Activated T-cell treated with anti-CD3 and anti-CD28 coated beads for 4 hours (primary cell): Measurements from ENCODE around the gene RGS17.
"Not testable (repeated sequence)": the region's sequence is repeated elsewhere in the genome, so short reads cannot be mapped to it uniquely, and the experiment has no call there.

Experiments used
- DNase-seq: peaks from one replicate; pipeline ENCODE4 v3.0.0-alpha.2; 2020

The RGS17 gene

DNA sequence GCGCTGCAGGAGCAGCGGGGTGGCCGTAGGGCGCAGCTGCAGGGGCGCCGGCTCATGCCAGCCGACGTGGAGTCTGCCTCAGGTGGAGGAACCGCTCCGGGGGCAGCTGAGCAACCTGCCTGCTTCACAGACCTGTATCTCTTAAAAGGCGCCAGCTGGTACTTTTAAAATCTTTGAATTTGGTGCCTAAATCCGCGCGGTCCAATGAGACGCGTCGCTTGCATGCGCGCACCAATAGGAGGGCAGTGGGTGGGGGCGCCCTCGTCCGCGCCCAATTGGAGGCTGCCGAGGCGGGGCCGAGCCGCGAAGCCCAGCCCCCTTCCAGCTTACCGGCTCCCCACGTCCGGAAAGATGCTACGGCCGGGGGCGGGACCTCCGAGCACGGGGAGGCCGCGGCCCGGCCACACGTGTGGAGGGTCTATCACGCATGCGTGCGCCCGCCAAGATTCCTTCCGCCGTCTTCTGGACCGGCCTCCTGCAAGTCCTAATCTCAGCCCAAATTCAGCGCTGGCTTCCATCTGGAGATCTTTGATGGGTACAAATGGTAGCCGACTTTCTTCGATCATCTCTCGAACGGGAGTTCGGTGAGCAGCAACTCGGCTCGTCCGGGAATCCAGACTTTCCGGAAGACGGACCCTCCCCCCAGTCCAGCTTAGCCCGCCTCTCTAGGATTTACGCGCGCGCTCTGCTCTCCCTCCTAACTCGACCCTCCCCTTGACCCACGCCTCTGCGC lies 148.0 kb downstream of the RGS17 start, which contains the start of gene FBXO5:
Gene FBXO5 (minus strand): TSS at position 138 of the 733 bp plus-strand sequence. CDS start 82 bp downstream, at position 56.
- peak; percentile 94 for DNase-seq

DNA sequence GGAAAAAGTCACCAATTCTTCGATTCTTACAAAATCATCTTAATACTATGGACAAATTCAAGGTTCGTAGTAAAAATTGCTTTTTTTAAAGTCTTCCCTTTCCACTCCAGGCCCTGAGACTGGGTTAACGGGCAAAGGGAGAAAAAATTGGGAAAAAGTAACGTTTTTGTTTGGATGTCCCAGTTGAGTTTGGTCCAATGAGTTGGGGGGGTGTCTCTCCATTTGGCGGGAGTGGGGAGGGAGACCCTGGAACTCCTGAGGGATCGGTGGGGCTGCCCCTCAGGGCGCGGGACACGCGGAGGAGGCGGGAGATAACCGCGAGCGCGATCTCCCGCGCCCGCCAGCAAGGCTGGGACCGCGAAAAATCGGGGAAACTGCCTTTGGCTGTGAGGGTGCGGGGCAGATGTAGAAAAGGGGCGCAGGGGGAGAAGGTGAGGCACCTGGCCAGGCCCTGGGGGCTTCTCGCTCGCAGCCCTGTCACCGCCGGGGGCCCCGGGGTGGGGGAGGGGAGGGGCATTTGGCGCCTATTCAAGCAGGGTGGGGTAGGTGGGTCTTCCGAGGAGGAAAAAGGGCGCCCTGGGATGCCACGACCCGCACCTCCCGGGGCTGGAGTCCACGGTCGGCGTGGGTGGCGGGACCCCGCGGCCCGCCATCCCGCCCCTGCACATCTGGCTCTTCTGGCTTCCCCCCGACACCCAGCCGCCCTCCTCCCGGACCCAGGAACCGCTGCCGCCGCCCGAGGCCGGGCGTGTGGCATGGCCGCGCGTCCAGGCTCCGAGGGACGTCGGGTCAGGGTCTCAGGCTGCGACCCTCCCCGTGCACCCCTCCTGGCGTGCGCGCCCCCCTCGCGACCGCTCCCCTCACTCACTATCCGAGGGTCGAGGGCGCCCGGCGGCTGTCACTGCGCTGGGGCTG lies 148.8 kb downstream of the RGS17 start:
- no peak for DNase-seq

DNA sequence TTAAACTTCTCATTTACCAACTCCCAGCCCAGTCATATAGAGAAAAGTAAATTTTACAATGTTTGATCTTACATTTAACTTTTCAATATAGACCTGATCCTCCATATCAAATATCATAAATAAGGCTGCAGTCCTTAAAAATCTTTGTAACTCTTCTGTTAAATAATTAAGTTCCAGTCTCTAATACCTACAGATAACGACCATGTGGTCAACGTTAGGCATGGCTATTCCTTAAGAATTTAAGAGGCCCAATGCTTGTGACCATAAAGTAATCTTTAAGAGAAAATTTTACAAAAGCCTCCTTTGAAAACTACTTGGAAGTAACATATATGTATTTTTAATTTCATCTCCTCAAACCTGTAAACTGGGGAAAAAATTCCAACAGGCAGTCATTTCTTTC lies 149.9 kb downstream of the RGS17 start:
- DNase-seq = no peak

DNA sequence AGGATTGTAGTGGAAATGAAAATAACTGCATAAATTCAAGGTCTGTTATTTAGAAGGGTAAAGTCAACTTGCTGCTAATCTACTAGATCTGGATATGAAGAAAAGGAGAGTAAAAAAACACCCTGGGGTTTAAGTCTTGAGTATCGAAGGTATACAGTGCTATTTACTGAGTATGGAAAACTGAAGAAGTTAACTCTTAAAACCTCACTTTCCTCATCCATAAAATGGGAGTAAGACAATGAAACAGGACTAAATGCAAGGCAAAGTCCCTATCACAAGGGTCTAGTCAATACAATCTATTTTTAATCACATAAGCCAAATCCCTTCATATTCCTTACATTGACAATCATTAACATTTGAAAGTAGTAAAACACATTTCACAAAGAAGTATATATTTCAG lies 150.4 kb downstream of the RGS17 start:
- DNase-seq = no peak

DNA sequence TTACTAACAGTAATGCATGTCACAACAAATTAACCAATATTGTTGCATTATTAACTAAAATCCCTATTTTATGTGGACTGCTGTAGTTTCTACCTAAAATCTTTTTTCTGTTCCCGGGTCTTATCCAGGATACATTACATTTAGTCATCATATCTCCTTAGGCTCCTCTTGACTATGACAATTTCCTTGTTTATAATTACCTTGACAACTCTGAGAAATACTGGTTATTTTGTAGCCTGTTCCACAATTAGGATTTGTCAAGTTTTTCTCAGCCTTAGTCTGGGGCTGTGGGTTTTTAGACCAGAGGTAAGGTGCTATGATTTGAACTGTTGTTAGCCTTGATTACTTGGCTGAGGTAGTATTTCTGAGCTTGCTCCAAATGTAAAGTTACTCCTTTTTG lies 152.0 kb downstream of the RGS17 start:
- no peak for DNase-seq

DNA sequence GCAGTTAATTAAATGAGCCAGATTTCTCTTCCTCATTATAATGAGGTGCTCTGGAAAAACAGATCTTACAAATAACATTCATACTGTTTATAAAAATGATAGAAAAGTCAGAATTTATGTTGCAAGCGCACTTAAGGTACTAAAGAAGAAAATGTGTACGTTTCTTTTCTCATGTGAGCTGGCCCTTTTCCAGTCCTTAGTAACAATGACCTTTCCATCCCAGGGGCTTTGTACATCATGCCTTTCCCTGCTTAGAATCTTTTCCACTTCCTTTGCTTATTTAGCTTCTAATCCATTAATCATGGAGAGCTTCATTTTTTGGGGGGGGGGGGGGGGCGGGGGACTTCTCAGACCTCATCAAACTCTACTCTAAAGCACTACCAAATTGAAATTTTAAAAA lies 153.0 kb downstream of the RGS17 start:
- DNase-seq = no peak

DNA sequence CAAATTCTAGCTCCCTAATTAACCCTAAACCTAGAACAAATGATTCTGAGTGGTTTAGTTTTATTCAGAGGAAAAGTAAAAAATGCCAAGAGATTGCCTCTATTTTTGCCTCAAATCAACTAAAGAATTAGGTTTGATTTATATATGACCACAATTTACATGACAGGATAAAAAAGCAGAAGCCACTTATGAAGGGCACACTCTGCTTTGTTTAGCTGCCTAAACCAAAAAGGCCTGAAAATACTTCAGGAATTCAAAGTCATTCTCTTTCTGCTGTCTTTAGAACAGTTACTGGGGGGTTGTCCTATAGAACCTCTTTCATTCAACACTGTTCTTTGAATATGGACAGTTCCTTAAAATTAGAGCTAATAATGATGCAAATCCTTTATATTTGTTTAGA lies 153.5 kb downstream of the RGS17 start:
- DNase-seq = no peak

DNA sequence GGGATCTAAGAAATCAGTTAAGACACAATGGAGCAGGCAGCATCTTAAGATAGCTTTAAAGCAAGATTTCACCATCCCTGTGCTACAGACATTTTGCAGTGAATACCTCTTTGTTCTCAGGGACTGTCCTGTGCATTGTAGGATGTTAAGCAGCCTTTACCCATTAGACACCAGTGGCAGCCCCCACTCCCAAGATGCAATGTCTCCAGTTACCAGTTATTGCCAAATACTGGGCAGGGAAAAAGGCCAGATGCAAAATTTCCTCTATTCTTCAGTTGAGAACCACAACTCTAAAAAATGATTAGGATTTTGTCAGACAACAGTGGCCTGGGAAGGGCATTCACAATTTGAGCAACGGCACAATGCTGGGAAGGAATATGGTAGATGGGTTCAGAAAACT lies 154.3 kb downstream of the RGS17 start:
- no peak for DNase-seq

DNA sequence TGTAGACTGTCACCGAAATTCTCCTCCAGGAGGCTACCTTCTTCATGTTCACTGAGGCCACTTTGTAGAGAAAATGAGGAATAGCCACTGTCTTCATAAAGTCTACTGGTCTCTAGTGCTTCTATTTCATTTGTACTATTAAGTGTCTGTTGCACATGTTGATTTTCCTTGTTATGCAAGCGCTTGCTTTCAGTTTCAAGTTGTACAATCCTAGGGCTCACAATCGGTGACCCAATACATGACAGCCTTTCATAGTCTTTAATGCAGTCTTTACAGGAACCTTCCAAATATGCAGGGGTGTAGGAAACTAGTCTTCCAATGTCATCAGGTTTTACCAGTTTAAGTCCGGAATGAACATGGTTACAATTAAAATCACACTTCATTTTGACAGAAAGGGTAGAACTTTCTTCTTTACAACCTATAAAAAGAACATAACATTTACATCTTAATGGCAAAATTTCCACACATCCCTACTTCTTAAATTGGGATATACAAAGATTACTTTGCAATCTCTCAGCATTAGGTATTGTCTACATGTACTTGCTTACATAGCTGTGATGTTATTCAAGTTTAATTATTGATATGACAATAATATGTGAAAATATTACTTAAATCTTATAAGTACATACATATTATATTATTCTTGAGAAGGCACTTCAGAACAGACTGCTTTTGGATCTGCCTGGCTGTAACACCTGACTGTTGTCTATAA lies 155.7 kb downstream of the RGS17 start:
- no peak for DNase-seq

DNA sequence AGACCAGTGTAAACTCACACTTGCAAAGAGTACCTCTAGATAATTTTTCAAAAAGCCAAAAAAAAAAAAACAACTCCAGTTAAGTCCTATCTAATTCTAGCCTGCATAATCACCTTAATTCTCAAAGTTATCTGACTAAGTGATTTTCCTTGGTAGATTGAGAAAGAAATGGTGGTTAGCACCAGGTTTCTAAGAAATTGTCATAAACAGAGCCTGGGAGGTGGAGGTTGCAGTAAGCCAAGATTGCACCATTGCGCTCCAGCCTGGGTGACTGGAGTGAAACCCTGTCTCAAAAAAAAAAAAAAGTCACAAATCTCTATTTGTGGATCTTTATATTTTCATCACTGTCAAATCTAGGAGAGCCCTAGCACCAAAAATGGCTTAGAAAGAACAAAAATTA lies 157.2 kb downstream of the RGS17 start:
- no peak for DNase-seq

DNA sequence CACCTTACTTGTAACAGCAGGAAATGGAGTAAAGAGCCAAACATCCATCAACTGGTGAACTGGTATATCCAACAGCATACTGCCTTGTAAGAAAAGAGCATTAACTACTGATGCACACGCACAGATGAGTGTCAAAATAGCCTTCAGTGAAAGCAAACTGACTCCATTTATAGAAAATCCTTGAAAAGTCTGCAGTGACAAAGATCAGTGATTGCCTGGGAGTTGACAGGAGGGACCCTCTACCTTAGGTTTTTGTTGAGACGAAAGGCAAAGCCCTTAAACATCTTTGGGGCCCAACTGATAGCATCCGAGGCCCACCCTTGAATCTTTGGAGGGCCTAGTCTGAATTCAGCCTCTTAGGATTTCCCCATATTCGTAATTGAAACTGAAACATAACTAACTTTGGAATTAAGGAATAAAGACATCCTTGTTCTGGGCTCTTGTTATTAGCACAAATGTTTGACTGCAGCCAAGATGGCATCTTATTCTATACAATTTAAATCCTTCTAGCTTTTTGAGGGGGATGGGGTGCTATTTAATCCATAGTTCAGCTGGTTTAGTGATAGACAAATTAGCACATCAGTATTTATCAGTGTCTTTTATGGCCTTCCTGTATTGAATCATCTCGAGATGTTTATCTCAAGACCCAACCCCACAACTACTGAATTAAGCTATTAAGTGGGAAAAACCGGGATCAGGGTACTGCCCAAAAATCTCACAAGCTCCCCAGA lies 161.2 kb downstream of the RGS17 start:
- no peak for DNase-seq

DNA sequence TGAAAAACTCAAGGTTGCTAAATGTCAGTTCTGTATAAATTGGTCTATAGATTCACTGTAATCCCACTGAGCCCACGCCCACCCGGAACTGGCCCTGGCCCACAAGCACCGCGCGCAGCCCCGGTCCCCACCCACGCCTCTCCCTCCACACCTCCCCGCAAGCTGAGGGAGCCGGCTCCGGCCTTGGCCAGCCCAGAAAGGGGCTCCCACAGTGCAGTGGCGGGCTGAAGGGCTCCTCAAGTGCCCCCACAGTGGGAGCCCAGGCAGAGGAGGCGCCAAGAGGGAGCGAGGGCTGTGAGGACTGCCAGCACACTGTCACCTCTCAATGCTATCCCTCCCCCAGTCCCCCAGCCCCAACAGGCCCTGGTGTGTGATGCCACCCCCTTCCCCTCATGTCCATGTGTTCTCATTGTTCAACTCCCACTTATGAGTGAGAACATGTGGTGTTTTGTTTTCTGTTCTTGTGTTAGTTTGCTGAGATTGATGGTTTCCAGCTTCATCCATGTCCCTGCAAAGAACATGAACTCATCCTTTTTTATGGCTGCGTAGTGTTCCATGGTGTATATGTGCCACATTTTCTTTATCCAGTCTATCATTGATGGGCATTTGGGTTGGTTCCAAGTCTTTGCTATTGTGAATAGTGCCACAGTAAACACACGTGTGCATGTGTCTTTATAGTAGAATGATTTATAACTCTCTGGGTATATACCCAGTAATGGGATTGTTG lies 164.8 kb downstream of the RGS17 start:
- DNase-seq = not testable (repeated sequence)

DNA sequence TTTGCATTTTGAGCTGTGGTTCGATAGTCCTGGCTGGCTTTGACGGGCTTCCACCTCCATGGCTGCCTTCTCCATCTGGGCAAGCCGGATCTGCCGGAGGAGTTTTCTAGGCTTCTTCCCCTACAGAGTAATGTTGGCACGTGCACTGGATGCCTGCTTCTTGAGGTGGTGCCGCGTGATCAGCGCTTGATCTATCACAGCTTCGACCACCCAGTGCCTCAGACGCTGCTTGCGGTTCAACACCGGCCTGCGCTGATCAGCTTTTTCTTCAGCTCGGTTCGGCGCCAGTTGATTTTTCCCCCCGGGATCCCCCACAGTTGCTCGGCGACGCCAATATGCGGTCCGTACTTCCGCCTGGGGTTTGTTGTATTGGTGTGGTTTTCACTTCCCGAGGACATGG lies 171.7 kb downstream of the RGS17 start:
- DNase-seq = no peak

DNA sequence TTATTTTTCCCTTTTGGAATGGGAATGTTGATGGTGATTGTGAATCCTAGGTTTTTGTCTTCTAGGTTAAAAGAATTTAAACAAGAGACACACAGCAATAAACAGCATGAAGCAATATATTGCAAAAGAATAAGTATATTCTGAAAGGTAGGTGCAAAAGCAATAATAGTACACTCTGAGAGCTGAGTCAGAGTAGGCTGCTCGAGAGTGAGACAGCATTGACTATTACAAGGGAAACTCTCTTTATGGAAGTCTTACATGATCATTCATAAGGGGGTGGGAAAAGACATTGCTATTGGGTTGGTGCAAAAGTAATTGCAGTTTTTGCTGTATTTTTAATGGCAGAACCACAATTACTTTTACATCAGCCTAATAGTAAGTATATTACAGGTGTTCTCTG lies 173.3 kb downstream of the RGS17 start:
- DNase-seq = no peak
